CD4-positive, alpha-beta T cell treated with Interleukin-17A for 1 hour (primary cell): Measurements from ENCODE around the gene PTPRG.
"Not testable (repeated sequence)": the region's sequence is repeated elsewhere in the genome, so short reads cannot be mapped to it uniquely, and the experiment has no call there.

ENCODE experiments used
- DNase-seq: peaks from one replicate; pipeline ENCODE4 v3.0.0-alpha.2; 2020

Gene PTPRG

GRCh38 chr3:62038798-62039197 is 477.4 kb downstream of the PTPRG start:
- DNase-seq = not testable (repeated sequence)

- no peak for DNase-seq
These were observed 478.2 kb downstream of the PTPRG start for GRCh38 chr3:62039586-62039985.

GRCh38 chr3:62041681-62042080 is 480.3 kb downstream of the PTPRG start:
- DNase-seq = no peak

GRCh38 chr3:62044874-62045411 is 483.6 kb downstream of the PTPRG start:
- no peak for DNase-seq

- no peak for DNase-seq
These were observed 485.0 kb downstream of the PTPRG start for GRCh38 chr3:62046326-62046725.

GRCh38 chr3:62048577-62048976 is 487.2 kb downstream of the PTPRG start:
- no peak for DNase-seq

- no peak for DNase-seq
These were observed 487.7 kb downstream of the PTPRG start for GRCh38 chr3:62049033-62049432.

GRCh38 chr3:62051506-62051905 is 490.1 kb downstream of the PTPRG start:
- no peak for DNase-seq

- no peak for DNase-seq
These were observed 491.0 kb downstream of the PTPRG start for GRCh38 chr3:62052331-62052730.

- DNase-seq = no peak
These were observed 495.3 kb downstream of the PTPRG start for GRCh38 chr3:62056658-62057057.

GRCh38 chr3:62057339-62058047 is 496.1 kb downstream of the PTPRG start:
- no peak for DNase-seq

GRCh38 chr3:62065985-62066693 is 504.8 kb downstream of the PTPRG start:
- no peak for DNase-seq

GRCh38 chr3:62068337-62068736 is 507.0 kb downstream of the PTPRG start:
- no peak for DNase-seq

- DNase-seq = no peak
These were observed 509.5 kb downstream of the PTPRG start for GRCh38 chr3:62070891-62071290.

- DNase-seq = no peak
These were observed 511.7 kb downstream of the PTPRG start for GRCh38 chr3:62073038-62073437.

GRCh38 chr3:62084558-62084957 is 523.2 kb downstream of the PTPRG start:
- no peak for DNase-seq

GRCh38 chr3:62088472-62089104 is 527.2 kb downstream of the PTPRG start:
- no peak for DNase-seq

- DNase-seq = no peak
These were observed 528.7 kb downstream of the PTPRG start for GRCh38 chr3:62090066-62090465.

- DNase-seq = no peak
These were observed 529.1 kb downstream of the PTPRG start for GRCh38 chr3:62090519-62090918.

- DNase-seq = no peak
These were observed 531.7 kb downstream of the PTPRG start for GRCh38 chr3:62093025-62093424.

GRCh38 chr3:62094461-62094860 is 533.1 kb downstream of the PTPRG start:
- no peak for DNase-seq

- no peak for DNase-seq
These were observed 533.7 kb downstream of the PTPRG start for GRCh38 chr3:62095080-62095479.

- no peak for DNase-seq
These were observed 534.4 kb downstream of the PTPRG start for GRCh38 chr3:62095756-62096155.

- DNase-seq = no peak
These were observed 535.1 kb downstream of the PTPRG start for GRCh38 chr3:62096521-62096920.
